HG02870 (cell line): ENCODE results near the gene ESR2.
"Not testable (repeated sequence)": the region's sequence is repeated elsewhere in the genome, so short reads cannot be mapped to it uniquely, and the experiment has no call there.

Experiments
- ATAC-seq: cut with Tn5 transposase; IDR thresholded peaks from one replicate; pipeline ENCODE4 v1.9.1; 2021; ENCODE audit warnings: mild to moderate bottlenecking, moderate library complexity; ENCODE audit not compliant: unreplicated experiment

The ESR2 gene

DNA sequence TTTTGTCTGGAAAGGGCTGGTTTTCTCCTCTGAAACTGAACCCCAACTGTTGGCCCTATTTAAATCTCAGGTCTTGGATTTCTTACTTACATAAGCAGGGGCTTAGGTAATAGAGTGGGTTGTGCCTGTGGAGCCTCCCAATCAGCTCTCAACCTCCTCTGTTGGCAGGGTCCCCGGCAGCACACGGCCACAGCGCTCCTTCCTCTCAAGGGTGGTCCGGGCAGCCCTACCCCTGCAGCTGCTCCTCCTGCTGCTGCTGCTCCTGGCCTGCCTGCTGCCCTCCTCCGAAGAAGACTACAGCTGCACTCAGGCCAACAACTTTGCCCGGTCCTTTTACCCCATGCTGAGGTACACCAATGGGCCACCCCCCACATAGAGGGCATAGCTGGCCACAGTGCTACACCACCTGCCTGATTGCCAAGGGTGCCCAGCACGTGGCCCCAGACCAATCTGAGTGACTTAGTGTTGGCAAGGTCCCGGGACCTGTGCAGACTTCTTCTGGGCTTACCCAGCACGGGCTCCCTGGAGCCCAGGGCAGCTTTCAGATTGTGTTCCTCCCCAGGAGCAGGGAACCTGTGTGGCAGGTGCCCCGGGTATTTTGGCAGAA is 68.9 kb downstream of the ESR2 start:
- ATAC-seq: no peak

DNA sequence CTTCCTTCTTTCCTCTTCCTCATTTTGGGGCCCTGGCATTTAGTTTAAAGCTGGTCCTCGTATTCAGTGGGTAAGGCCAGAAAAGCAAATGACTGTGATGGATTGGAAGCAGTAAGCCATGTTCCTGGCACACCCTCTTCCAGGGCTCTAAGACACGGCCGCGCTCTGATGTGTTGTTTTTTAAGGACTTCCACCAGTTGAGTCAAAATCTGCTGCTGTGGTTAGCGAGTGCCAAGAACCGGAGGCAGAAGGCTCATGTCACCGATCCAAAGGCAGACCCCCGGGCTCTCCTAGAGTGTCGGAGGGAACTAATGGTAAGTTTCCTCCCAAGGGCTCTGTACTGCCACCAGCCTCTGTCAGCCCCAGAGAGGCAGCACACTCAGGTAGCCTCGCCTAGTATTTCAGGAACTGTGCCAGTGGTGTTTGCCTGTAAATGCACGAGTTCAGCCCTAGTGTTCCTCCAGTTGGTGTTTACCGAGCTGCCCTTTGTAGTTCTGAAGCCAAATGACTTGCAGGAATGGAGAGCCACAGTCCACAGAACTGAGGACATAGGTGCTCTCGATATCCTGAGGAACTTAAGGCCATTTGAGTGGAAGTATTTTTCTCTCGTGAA is 72.7 kb downstream of the ESR2 start:
- no peak for ATAC-seq

DNA sequence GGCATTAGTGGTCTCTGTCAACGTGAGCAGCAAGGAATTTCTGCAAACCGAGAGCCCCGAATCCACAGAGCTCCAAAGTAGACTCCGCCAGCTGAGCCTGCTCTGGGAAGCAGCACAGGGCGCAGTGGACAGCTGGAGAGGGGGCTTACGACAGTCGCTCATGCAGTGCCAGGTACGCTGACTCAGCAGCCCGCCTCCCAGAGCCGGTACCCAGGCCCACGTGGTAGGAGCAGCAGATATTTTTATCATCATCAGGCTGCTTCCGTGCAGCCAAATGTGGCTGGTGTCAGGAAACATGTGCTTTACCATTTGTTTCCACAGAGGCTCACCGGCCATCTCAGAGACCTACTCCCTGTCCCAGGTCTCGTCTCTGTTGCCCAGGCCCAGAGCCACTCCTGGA is 73.7 kb downstream of the ESR2 start:
- ATAC-seq: no peak

DNA sequence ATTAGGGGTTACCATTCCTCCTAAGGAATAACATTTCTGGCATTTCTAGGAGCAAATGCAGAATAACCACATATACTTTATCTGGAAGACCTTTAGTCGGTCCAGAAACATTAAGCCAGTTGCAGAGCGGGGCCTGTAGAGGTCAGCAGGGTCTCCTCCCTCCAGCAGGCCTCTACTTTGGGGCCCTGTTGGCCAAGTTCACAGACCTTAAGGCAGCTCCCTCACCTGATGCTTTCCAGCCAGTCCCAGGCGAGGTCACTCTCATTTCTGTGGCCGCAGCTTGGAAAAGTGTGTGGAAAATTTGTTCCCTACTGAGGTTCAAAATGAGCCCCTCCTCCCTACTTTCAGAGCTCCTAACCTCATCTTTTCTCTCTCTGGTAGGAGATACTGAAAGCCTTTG is 74.1 kb downstream of the ESR2 start:
- ATAC-seq: no peak

DNA sequence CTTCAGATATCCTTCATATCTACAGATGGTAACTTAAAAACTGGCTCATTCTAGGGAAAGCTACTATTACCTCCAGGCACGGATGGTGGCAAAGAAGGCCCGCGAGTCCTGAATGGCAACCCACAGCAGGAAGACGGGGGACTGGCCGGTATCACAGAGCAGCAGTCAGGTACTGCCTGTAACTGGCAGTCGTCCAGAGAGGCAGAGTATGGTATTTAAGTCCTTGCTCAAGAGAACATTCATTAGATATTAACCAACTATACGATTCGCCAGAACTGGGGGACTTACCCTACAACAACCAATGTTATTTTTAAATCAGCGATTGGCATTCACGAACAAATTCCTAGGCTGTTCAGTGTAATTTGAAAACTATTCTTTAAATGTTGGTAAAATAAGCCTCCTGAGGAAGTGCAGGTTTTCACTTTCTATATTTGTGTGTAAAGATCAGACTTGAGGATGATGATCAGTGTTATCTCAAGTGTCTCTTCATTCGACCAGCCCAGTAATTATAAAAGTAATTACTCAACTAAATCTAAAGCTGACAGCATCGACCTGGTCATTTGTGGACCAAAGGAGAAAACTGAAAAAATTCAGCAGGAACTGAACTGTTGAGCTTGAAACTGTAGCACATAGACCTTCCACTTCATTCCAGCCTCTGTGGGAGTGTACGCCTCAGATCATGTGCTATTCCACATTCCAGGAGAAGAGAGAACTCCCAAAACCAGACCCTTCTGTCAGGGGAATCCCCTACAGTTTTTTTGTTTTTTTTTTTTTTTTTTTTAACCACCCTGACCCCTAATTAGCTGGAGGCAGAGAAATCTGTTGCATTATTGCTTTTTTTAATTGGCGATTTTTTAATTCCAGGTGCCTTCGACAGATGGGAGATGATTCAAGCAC is 75.6 kb downstream of the ESR2 start:
- ATAC-seq: no peak

DNA sequence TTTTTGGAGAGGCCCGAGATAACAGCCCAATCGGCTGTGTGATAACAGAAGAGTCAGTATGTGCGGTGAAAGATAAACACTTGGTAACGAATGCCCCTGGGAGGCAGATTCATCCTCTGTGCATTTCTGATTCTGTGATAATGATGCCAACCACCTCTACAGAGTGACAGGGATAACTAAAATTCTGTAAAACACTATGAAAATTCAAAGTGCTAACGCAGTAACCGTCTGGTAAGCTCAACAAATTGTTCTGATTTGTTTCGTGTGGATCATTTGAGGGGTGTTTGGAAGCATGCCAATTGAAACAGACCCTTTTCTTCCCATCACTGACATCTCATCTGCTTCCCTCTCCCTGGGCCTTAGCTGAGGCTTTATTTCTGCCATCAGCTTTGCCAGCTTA is 76.3 kb downstream of the ESR2 start:
- peak; percentile 4 for ATAC-seq

DNA sequence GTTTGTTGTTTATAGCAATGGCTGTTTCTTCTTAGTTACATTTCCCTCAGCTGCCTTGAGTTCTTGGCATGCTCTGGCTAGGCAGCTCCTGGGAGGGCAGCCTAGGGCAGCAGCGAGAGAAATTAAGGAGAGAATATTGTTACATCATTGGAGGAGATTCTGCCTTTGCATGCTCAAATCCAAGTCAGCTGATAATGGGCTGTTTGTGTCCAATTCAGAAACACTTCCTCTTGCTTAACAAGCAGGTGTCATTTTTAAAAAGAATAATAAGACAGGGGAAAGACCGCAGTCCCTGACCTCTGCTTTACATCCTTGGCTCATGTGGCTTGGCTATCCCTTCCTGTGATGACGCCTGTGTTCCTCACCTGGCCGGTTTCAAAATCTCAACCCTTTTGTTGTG is 76.9 kb downstream of the ESR2 start:
- peak; percentile 44 for ATAC-seq

DNA sequence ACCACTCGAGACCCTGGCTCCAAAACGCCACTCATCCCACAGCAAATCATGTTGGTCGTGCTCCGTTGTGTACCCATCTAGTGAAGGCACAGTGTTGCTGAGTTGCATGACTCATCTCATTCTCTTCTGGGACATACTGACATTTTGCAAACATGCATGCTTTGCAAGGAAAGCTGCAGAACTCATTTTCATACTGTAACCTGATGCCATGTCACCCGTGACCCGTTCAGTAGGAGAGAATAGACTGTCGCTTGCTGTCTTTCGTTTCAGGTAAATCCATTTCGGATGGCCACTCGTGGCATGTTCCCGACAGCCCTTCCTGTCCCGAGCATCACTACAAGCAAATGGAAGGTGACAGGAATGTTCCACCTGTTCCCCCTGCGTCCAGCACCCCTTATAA is 78.2 kb downstream of the ESR2 start:
- no peak for ATAC-seq

DNA sequence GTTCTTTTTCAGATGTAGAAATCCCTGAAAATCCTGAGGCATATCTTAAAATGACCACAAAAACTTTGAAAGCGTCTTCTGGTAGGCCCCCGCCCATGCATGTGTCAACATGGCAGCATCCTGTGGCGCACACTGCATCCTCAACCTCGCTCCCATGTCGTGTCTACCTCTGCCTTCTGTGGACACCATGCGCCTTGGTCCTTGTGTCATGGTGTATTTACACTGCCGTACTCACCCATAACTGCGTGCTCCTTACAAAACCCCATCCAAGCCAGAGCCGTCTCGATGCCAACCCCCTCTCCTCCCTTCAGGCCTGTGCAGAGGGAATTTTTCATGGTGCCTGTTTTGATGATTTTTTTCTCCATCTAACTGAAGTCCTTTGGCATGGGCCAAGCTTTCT is 78.9 kb downstream of the ESR2 start:
- ATAC-seq: no peak

DNA sequence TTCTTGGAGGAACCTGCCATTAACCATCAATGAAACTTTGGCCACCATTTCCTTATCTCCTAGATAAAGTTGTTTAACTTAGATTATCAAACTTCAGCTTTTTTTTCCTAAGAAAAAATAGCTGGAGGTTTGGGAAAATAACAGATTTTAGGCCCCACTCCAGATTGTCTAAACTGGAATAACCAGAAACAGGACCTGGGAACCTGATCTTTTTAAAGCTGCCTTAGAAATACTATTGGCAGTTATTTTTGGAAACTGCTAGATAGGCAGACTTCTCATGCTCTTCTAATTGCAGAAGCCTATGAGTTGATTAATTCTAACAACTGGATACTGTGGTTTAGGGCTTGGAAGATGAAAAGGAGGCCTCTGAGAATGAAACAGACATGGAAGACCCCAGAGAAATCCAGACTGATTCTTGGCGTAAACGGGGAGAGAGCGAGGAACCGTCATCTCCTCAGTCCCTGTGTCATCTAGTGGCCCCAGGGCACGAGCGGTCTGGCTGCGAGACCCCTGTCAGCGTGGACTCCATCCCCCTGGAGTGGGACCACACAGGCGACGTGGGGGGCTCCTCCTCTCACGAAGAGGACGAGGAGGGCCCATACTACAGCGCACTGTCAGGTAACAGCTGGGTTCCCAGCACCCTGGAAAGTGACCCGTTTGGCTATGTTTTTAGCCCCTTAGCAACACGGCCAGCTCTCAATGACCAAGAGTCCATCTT is 80.2 kb downstream of the ESR2 start:
- ATAC-seq: no peak

DNA sequence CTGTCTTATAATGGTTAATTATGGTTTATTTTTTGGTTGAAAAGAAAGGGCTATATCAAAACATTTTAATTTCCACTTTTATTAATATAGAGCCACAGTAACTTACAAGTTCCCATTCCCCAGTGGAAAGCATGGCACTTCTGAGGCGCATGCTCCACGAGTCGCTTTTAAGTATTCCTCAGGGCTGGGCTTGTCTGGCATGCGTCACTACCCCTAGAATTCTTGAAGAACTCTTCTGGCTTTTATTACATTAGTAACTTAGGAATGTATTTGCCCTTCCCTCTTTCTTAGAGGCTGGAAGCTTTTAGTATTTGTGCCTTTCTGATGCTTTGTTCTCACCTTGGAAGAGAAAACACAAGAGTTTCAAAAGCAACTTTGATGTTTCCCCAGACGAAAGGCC is 81.1 kb downstream of the ESR2 start:
- ATAC-seq: no peak

DNA sequence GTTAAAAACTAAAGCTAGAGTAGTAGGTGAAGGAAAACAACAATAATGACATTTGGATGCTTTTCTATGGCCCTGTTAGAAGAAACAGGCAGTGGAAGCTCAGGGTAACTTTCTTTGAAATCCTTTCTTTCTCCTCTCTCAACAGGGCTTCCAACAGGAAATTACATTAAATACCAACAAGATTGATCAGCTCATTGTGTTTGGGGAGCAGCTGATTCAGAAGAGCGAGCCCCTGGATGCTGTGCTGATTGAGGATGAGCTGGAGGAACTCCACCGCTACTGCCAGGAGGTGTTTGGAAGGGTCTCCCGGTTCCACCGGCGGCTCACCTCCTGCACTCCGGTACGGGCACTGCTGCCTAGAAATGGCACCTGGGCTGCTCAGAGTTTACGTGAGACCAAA is 81.5 kb downstream of the ESR2 start:
- no peak for ATAC-seq

DNA sequence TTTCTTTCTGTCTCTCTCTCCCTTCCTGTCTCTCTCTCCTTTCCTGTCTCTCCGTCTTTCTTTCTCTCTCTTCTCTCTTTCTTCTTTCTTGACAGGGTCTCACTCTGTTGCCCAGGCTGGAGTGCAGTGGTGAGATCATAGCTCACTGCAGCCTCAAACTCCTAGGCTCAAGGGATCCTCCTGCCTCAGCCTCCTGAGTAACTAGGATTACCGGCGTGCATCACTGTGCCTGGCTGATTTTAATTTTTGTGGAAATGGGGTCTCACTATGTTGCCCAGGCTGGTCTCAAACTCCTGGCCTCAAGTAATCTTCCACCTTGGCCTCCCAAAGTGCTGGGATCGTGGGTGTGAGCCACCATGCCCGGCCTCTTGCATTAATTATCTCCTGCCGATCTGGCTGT is 83.3 kb downstream of the ESR2 start:
- not testable (repeated sequence) for ATAC-seq

DNA sequence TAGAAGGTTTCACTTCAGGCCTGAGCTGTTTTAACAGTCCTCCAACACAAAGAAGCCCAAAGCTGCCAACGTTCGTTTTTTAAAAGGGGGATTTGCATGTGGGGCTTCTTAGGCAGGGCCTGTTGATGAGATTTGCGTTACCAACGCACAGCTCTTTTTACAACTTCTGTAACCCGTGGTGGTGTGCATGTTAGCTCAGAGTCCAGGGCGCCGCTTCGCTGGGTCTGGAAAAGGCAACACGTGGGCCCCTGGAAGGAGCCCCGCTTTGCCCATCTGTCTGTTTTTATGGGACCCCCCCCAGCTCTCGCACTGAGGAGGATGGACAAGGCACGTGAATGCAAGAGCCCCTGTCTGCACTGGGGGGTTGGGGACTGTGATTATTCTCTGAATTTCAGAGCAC is 84.0 kb downstream of the ESR2 start:
- ATAC-seq: no peak

DNA sequence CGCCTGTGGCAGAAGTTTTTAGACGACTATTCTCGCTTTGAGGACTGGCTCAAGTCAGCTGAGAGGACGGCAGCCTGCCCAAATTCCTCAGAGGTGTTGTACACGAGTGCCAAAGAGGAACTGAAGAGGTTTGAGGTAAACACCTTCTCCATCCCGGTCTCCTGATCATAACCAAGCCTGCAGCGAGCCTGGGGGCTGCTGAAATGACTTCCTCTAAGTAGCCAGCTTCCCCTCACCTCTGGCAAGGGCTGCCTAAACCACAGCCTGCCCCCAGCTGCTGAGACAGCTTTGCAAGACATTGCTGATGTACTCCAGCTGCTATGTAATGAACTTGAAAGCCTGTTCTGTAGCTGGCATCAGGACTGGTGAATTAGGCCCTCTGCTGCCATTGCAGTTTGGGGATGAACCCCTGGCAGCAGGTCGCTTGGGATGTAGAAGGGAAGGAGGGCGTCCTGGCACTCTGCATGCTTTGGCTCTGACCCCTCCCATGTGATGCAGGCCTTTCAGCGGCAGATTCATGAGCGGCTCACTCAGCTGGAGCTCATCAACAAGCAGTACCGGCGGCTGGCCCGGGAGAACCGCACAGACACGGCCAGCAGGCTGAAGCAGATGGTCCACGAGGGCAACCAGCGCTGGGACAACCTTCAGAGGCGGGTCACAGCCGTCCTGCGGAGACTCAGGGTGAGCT is 84.6 kb downstream of the ESR2 start:
- peak; percentile 47 for ATAC-seq

DNA sequence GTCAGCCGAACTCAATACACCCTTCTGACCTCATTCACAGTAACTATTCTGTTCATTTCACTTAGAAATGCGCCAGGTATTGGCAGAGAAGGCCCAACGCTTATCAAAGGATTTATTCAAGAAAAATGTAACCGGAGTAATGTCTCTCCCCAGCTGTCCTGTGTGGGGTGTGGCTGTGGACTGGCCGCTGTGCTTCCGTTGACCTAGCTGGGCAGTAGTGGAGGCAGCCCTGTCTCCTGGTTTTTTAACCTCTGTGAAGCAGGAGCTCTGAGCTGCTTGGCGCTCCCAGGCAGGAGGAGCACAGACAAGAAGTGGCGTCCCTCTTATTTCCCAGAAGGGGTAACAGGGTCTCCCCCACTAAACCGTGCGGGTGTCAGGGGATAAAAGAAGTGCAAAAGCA is 85.2 kb downstream of the ESR2 start:
- ATAC-seq: no peak

DNA sequence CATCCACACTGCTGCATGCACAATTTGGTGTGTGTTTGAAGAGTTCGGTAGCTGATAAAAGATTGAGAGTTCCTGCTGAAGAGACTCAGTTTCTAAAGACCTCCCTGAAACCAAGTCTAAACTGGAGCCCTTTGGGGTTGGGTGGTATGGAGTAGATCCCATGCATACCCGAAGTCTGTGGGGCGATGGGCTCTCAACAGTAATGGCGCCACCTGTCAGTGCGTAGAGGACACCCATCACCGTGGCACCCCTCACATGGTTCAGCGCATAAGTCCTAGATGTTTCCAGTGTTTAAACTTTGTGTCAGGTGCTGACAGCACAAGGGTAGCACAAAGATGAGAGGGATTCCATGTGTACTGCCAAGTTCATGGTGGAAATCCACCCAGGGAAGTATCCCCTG is 85.9 kb downstream of the ESR2 start:
- ATAC-seq: no peak

DNA sequence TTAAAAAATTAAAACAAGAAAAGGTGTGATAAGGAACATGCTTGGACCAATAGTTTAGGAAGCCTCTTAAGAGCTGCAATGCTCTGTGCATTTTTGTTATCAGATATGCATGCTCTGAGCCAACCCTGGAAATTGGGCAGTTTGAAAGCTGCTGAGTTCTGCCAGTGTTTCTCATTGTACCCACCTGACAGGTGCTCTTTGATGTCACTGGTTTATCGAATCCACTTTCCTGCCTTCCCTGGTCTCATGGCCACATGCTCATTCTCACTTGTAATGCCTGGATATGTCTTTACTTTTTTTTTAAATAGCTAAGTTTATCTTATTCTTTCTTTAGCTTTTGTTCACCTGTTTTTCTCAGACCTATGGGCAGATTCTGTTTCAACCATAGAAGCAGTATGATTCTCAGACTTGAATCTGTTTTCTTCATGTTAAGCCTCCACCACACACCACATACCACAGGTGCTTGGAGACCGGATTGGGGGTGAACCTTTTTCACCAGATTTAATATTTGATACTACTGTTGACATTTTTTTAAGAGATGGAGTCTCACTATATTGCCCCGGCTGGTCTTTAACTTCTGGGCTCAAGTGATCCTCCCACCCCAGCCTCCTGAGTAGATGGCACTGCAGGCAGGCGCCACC is 90.7 kb downstream of the ESR2 start:
- ATAC-seq: no peak

DNA sequence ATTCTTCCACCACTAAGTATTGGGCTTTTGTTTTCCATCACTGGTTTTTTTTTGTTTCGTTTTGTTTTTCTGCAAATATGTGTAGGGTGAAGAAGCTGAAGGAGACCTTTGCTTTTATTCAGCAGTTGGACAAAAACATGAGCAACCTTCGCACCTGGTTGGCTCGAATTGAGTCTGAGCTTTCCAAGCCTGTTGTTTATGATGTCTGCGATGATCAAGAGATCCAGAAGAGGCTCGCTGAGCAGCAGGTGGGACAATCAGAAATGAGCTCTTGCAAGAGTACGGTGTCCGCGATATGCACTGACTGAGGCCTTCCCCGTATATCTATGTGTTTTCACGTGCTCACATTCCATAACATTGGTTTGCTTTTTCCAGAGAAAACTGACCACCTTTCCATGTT is 91.5 kb downstream of the ESR2 start:
- no peak for ATAC-seq

DNA sequence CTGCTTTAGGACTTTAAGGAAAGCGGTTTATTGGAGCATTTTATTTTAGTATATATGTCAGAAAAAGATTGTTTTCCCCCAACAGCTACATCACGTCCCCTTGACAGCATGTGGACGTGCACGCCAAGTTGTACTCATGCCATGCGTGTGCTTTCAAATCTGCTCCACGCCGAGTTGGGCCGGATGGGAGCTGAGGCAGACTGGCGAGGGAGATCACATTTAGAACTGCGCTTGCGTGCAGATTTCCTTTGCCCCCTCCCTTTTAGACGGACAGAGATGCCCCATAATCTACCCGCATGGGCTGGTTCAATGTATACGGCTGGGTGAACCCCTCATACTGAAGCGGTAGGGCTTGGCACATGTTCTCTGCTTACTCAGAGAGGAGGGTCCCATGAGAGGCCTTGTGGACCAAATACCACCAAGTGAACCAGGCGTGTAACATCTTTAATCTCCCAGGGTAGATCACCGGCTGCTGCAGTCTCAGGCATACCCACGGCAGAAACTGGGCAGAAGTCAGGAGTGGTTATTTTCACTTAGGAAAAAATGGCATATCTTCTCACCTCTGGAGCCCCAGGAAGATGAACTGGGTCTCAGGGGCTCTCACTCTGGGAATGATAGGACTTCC is 92.1 kb downstream of the ESR2 start:
- no peak for ATAC-seq
